WTC11 (cell line): ENCODE results near the gene NPSR1.

Experiments
- ZNF121 ChIP-seq: sonication (generic); formaldehyde crosslinking; IDR thresholded peaks from 2 replicates; pipeline ENCODE4 v1.8.0; 2023; ENCODE audit warnings: missing genetic modification reagents
- ZNF138 ChIP-seq: sonication (generic); formaldehyde crosslinking; conservative IDR thresholded peaks from 2 replicates; pipeline ENCODE4 v1.8.1; 2022; ENCODE audit warnings: mild to moderate bottlenecking, moderate library complexity, missing genetic modification reagents
- TF ChIP-seq, protein P1 (sequence below): sonication (generic); formaldehyde crosslinking; IDR thresholded peaks from 2 replicates; pipeline ENCODE4 v1.8.1; 2023; ENCODE audit warnings: mild to moderate bottlenecking, missing genetic modification reagents, moderate library complexity
- TF ChIP-seq, protein P2 (sequence below): sonication (generic); formaldehyde crosslinking; IDR thresholded peaks from 2 replicates; pipeline ENCODE4 v1.8.0; 2022; ENCODE audit warnings: mild to moderate bottlenecking, missing genetic modification reagents
- TF ChIP-seq, protein P3 (sequence below): fragments of 200-600 bp; IDR thresholded peaks from 2 replicates; pipeline ENCODE4 v1.8.0; 2022; ENCODE audit warnings: antibody characterized with exemption
- TF ChIP-seq, protein P4 (sequence below): sonication (generic); formaldehyde crosslinking; IDR thresholded peaks from 2 replicates; pipeline ENCODE4 v1.8.1; 2022; ENCODE audit warnings: mild to moderate bottlenecking, missing genetic modification reagents, moderate library complexity, borderline replicate concordance

DNA sequence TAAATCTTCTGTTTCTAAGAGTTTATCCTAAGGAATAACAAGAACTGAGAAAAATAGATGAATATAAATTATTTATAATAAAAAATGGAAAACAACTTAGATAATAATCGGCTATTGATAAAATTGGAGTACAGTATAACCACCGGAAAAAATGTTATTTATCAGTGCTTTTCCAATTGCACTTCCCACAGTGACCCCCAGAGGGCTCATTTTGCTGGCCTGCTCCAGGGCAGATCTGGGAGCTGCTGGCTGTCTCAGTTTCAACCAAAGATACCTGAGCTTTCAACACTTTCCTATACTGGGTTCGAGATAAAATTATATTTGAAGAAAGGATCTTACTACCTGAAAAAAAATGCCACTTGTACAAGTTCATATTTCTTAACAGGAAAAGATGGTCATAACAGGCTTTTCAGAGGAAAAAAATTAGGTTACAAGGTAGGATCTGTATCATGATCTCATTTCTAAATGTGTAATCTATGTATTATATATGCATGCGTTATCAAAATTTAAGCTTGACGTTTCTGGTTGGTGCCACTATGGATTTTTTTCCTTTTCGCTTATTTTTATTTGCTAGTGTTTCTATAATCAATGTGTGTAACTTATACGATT lies 165.7 kb downstream of the NPSR1 start:
- TF ChIP-seq ZNF121 (CRISPR knock-in tag) (no peak), ZNF138 (CRISPR knock-in tag) (no peak)
- TF ChIP-seq, protein P1, sequence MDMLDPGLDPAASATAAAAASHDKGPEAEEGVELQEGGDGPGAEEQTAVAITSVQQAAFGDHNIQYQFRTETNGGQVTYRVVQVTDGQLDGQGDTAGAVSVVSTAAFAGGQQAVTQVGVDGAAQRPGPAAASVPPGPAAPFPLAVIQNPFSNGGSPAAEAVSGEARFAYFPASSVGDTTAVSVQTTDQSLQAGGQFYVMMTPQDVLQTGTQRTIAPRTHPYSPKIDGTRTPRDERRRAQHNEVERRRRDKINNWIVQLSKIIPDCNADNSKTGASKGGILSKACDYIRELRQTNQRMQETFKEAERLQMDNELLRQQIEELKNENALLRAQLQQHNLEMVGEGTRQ = no peak
- TF ChIP-seq, protein P2, sequence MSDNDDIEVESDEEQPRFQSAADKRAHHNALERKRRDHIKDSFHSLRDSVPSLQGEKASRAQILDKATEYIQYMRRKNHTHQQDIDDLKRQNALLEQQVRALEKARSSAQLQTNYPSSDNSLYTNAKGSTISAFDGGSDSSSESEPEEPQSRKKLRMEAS = no peak
- TF ChIP-seq, protein P3, sequence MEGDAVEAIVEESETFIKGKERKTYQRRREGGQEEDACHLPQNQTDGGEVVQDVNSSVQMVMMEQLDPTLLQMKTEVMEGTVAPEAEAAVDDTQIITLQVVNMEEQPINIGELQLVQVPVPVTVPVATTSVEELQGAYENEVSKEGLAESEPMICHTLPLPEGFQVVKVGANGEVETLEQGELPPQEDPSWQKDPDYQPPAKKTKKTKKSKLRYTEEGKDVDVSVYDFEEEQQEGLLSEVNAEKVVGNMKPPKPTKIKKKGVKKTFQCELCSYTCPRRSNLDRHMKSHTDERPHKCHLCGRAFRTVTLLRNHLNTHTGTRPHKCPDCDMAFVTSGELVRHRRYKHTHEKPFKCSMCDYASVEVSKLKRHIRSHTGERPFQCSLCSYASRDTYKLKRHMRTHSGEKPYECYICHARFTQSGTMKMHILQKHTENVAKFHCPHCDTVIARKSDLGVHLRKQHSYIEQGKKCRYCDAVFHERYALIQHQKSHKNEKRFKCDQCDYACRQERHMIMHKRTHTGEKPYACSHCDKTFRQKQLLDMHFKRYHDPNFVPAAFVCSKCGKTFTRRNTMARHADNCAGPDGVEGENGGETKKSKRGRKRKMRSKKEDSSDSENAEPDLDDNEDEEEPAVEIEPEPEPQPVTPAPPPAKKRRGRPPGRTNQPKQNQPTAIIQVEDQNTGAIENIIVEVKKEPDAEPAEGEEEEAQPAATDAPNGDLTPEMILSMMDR = peak; percentile 88
- TF ChIP-seq, protein P4, sequence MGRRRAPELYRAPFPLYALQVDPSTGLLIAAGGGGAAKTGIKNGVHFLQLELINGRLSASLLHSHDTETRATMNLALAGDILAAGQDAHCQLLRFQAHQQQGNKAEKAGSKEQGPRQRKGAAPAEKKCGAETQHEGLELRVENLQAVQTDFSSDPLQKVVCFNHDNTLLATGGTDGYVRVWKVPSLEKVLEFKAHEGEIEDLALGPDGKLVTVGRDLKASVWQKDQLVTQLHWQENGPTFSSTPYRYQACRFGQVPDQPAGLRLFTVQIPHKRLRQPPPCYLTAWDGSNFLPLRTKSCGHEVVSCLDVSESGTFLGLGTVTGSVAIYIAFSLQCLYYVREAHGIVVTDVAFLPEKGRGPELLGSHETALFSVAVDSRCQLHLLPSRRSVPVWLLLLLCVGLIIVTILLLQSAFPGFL (CRISPR knock-in tag) = no peak
